GM12878 (cell line): ENCODE results near the gene TRRAP. TPM values are rescaled to one million over a fixed set of nuclear protein-coding genes. Genes with fewer than 3 reads are reported as not detected.

Source experiments
- CHD1 ChIP-seq: IDR thresholded peaks from 2 replicates; pipeline ENCODE4 v1.6.1; 2012; ENCODE audit warnings: low read depth, low read length, improper control_type of control experiment
- CTCF ChIP-seq, 3 experiments: IDR thresholded peaks in 2 of 3; conservative IDR thresholded peaks in 1 of 3; 2 replicates each; pipeline ENCODE4 v1.5.1; 2011; ENCODE audit warnings: low read depth in 3 of 3, low read length in 3 of 3, mild to moderate bottlenecking in 3 of 3, control low read depth in 2 of 3, moderate library complexity in 2 of 3, inconsistent platforms in 1 of 3, mixed read lengths in 1 of 3; ENCODE audit not compliant: control insufficient read depth in 2 of 3, insufficient read depth in 1 of 3; ENCODE audit errors: extremely low read depth in 1 of 3
- EGR1 ChIP-seq, 2 experiments: IDR thresholded peaks; 1 replicate in 1 of 2; 2 replicates in 1 of 2; pipeline ENCODE4 v1.6.1; 2011 to 2012; ENCODE audit warnings: low read depth in 2 of 2, low read length in 2 of 2, borderline replicate concordance in 1 of 2, mild to moderate bottlenecking in 1 of 2, moderate library complexity in 1 of 2
- ELK1 ChIP-seq: IDR thresholded peaks from 2 replicates; pipeline ENCODE4 v1.6.1; 2012; ENCODE audit warnings: low read depth, low read length, improper control_type of control experiment
- EP300 ChIP-seq, 2 experiments: fragments of 150-350 bp in 1 of 2; IDR thresholded peaks; 2 replicates each; pipeline ENCODE4 v1.6.1; 2011 to 2012; ENCODE audit warnings: low read depth in 2 of 2, low read length in 2 of 2, borderline replicate concordance in 1 of 2, improper control_type of control experiment in 1 of 2, inconsistent platforms in 1 of 2; ENCODE audit not compliant: control insufficient read depth in 1 of 2
- FOS ChIP-seq: IDR thresholded peaks from 3 replicates; pipeline ENCODE4 v1.6.1; 2011; ENCODE audit warnings: borderline replicate concordance; ENCODE audit not compliant: insufficient read length; ENCODE audit errors: extremely low read depth
- FOXM1 ChIP-seq: IDR thresholded peaks from 2 replicates; pipeline ENCODE4 v1.6.1; 2012; ENCODE audit warnings: low read depth, mild to moderate bottlenecking, inconsistent platforms, low read length, moderate library complexity
- HDGF ChIP-seq: fragments of 450-650 bp; IDR thresholded peaks from 2 replicates; pipeline ENCODE4 v1.6.1; 2016; ENCODE audit warnings: antibody characterized with exemption
- IKZF1 ChIP-seq: fragments of 450-650 bp; conservative IDR thresholded peaks from 2 replicates; pipeline ENCODE4 v1.6.1; 2017; ENCODE audit warnings: antibody characterized with exemption, mild to moderate bottlenecking
- JUND ChIP-seq: IDR thresholded peaks from 2 replicates; pipeline ENCODE4 v1.6.1; 2012; ENCODE audit warnings: low read depth, mild to moderate bottlenecking, low read length, improper control_type of control experiment, moderate library complexity
- KAT2A ChIP-seq: conservative IDR thresholded peaks from 2 replicates; pipeline ENCODE4 v1.6.1; 2011; ENCODE audit warnings: low read depth, low read length; ENCODE audit not compliant: control insufficient read depth
- MTA3 ChIP-seq: IDR thresholded peaks from 2 replicates; pipeline ENCODE4 v1.6.1; 2012; ENCODE audit warnings: low read length, inconsistent platforms, borderline replicate concordance
- MYC ChIP-seq: IDR thresholded peaks from 2 replicates; pipeline ENCODE4 v1.6.1; 2011; ENCODE audit warnings: mild to moderate bottlenecking, low read length, moderate library complexity, inconsistent platforms; ENCODE audit not compliant: insufficient read depth, insufficient replicate concordance, insufficient read length, severe bottlenecking
- NFIC ChIP-seq: IDR thresholded peaks from 2 replicates; pipeline ENCODE4 v1.6.1; 2012; ENCODE audit warnings: low read depth, mild to moderate bottlenecking, inconsistent platforms, low read length, moderate library complexity
- NR2F1 ChIP-seq: fragments of 450-650 bp; conservative IDR thresholded peaks from 2 replicates; pipeline ENCODE4 v1.6.1; 2017; ENCODE audit warnings: mild to moderate bottlenecking
- NRF1 ChIP-seq: conservative IDR thresholded peaks from 2 replicates; pipeline ENCODE4 v1.6.1; 2011; ENCODE audit warnings: mild to moderate bottlenecking, low read depth, low read length, improper control_type of control experiment
- POLR2AphosphoS5 ChIP-seq: IDR thresholded peaks from 2 replicates; pipeline ENCODE4 v1.6.1; 2011; ENCODE audit warnings: mild to moderate bottlenecking, low read length, inconsistent platforms
- RAD51 ChIP-seq: fragments of 450-650 bp; IDR thresholded peaks from 2 replicates; pipeline ENCODE4 v1.6.1; 2016; ENCODE audit warnings: moderate library complexity, mild to moderate bottlenecking, inconsistent platforms
- RFX5 ChIP-seq: IDR thresholded peaks from 2 replicates; pipeline ENCODE4 v1.6.1; 2011; ENCODE audit warnings: low read depth, low read length, improper control_type of control experiment
- WRNIP1 ChIP-seq: IDR thresholded peaks from 2 replicates; pipeline ENCODE4 v1.6.1; 2011; ENCODE audit warnings: low read depth, low read length, improper control_type of control experiment, borderline replicate concordance
- ZBED1 ChIP-seq: IDR thresholded peaks from 2 replicates; pipeline ENCODE4 v1.6.1; 2016; ENCODE audit warnings: borderline replicate concordance
- ZNF687 ChIP-seq: fragments of 450-650 bp; IDR thresholded peaks from 2 replicates; pipeline ENCODE4 v1.6.1; 2017; ENCODE audit warnings: mild to moderate bottlenecking, moderate library complexity
- ZZZ3 ChIP-seq: IDR thresholded peaks from 2 replicates; pipeline ENCODE4 v1.6.1; 2011; ENCODE audit warnings: low read depth; ENCODE audit not compliant: control insufficient read depth, insufficient read length
- polyA plus RNA-seq, 11 experiments: library from polyadenylated mRNA; depleted of rRNA in 4 of 11; unstranded in 6 of 11; stranded (reverse) in 5 of 11; fragments of >200 nt; fragmentation: Nextera tagmentation in 4 of 11; fragmentation: Illumina TruSeq in 1 of 11; extraction: Ambion mirVana in 4 of 11; extraction: Trizol in 1 of 11; gene quantifications; 1 replicate in 1 of 11; 2 replicates in 10 of 11; pipeline versions ENCODE4 v1.2.1 to v1.2.3, GENCODE V29; 2011 to 2016; ENCODE audit warnings: inconsistent platforms in 2 of 11, missing spikeins in 2 of 11, low read depth in 1 of 11
- total RNA-seq, 4 experiments: library from RNA; depleted of rRNA in 3 of 4; stranded (reverse); fragments of >200 nt in 3 of 4; fragmentation: Illumina TruSeq in 1 of 4; extraction: Trizol in 1 of 4; gene quantifications; 2 replicates each; pipeline versions ENCODE4 v1.2.1 to v1.2.3, GENCODE V29; 2013 to 2021

Gene TRRAP
- total and polyA plus RNA-seq, 10 of the 15 experiments (the other 5 are each of a cell fraction or from before 2014, with no cell fraction given): 1.1 to 39.3 (median 8.5) TPM

GRCh38 chr7:98878365-98879197, at the start of gene TRRAP (continued):
- TF ChIP-seq EP300 (IDR thresholded peaks at IDR 0.05; ENCODE audit: borderline replicate concordance in 1 of 2, control insufficient read depth in 1 of 2, low read depth in 2 of 2, low read length in 2 of 2): no peak
- no peak for TF ChIP-seq MYC
- no peak for TF ChIP-seq NFIC
- no peak for TF ChIP-seq KAT2A
- no peak for TF ChIP-seq RFX5
- TF ChIP-seq CTCF (IDR thresholded peaks at IDR 0.05 in 2 of 3, conservative IDR thresholded peaks at IDR 0.05 in 1 of 3; ENCODE audit: control insufficient read depth in 2 of 3, extremely low read depth in 1 of 3, insufficient read depth in 1 of 3, low read depth in 3 of 3, low read length in 3 of 3): peak; percentile 64 to 85 (median 73); a peak in 5 of 6 replicates
- TF ChIP-seq JUND: no peak
- peak; percentile 53 for TF ChIP-seq POLR2AphosphoS5
- no peak for TF ChIP-seq ZBED1
- TF ChIP-seq FOS: no peak
- TF ChIP-seq EGR1 (IDR thresholded peaks at IDR 0.05; ENCODE audit: borderline replicate concordance in 1 of 2, low read depth in 2 of 2, low read length in 2 of 2): peak; percentile 43 to 98
- TF ChIP-seq FOXM1: no peak
- peak; percentile 49; the same call in 1 of the 2 replicates for TF ChIP-seq ZNF687
- TF ChIP-seq WRNIP1: no peak
- TF ChIP-seq RAD51: no peak
- peak; percentile 98 for TF ChIP-seq NR2F1
- 0 out of 2 replicates have a peak, but pooled peaks have one; percentile 17 for TF ChIP-seq NRF1
- TF ChIP-seq ELK1: no peak; the same call in 1 of the 2 replicates
- TF ChIP-seq MTA3: no peak
- no peak for TF ChIP-seq ZZZ3
- peak; percentile 93 for TF ChIP-seq IKZF1
- no peak for TF ChIP-seq HDGF
- no peak for TF ChIP-seq CHD1
